Ovary (tissue), 3 donors: ENCODE measurements around the gene SIN3A.
"Not testable (repeated sequence)": the region's sequence is repeated elsewhere in the genome, so short reads cannot be mapped to it uniquely, and the experiment has no call there.

ENCODE experiments used
- CTCF ChIP-seq, 3 donors: fragments of 450-650 bp in 2 of 3; fragments of 200-600 bp in 1 of 3; IDR thresholded peaks; one replicate each; pipeline versions ENCODE4 v1.5.1 to v1.8.0; 2016 to 2022; ENCODE audit warnings: antibody characterized with exemption in 3 of 3, mild to moderate bottlenecking in 1 of 3
- EP300 ChIP-seq: sonication (generic); formaldehyde crosslinking; IDR thresholded peaks from one replicate; pipeline ENCODE4 v1.6.1; 2017; ENCODE audit warnings: antibody characterized with exemption
- POLR2A ChIP-seq: fragments of 450-650 bp; IDR thresholded peaks from one replicate; pipeline ENCODE4 v1.6.1; 2017; ENCODE audit warnings: antibody characterized with exemption, mild to moderate bottlenecking, moderate library complexity
- donor health status: DM: no; HTN: no; CAD: no.

GRCh38 chr15:75445324-75445723 is 6.2 kb downstream of the SIN3A start:
- TF ChIP-seq POLR2A; CTCF (IDR thresholded peaks at IDR 0.05); EP300: not testable (repeated sequence)
